DOHH2 (cell line): ENCODE results near the gene IGDCC3.

Experiments used
- H3F3A ChIP-seq: fragments of 200-600 bp; sonication (generic), shearing (Covaris generic); 2 replicates; pipeline ENCODE4 v1.6.0; 2016; ENCODE audit warnings: antibody characterized with exemption, mild to moderate bottlenecking; ENCODE audit not compliant: control insufficient read depth, insufficient read depth
- H3K27ac ChIP-seq: fragments of 200-600 bp; sonication (generic); 2 replicates; pipeline ENCODE4 v1.5.1; 2014; ENCODE audit warnings: low read depth, mild to moderate bottlenecking, low read length, moderate library complexity
- H3K27me3 ChIP-seq: fragments of 200-600 bp; sonication (generic); 2 replicates; pipeline ENCODE4 v1.6.1; 2014; ENCODE audit warnings: mild to moderate bottlenecking, low read length, mixed read lengths; ENCODE audit not compliant: control insufficient read depth
- H3K36me3 ChIP-seq: fragments of 200-600 bp; sonication (generic); 2 replicates; pipeline ENCODE4 v1.6.1; 2014; ENCODE audit warnings: mild to moderate bottlenecking, low read length, moderate library complexity, mixed read lengths; ENCODE audit not compliant: control insufficient read depth
- H3K4me1 ChIP-seq: fragments of 200-600 bp; sonication (generic); 2 replicates; pipeline ENCODE4 v1.6.1; 2014; ENCODE audit warnings: mild to moderate bottlenecking, low read length, mixed read lengths; ENCODE audit not compliant: control insufficient read depth
- H3K4me2 ChIP-seq: fragments of 200-600 bp; sonication (generic); 2 replicates; pipeline ENCODE4 v1.6.0; 2014; ENCODE audit warnings: mild to moderate bottlenecking, low read length, moderate library complexity
- H3K4me3 ChIP-seq: fragments of 200-600 bp; sonication (generic); 2 replicates; pipeline ENCODE4 v1.5.1; 2014; ENCODE audit warnings: mild to moderate bottlenecking, low read length, mixed read lengths
- H3K79me2 ChIP-seq: fragments of 200-600 bp; sonication (generic); 2 replicates; pipeline ENCODE4 v1.6.1; 2014; ENCODE audit warnings: mild to moderate bottlenecking, low read length, mixed read lengths; ENCODE audit not compliant: control insufficient read depth
- H3K9me2 ChIP-seq: fragments of 200-600 bp; sonication (generic); replicated peaks from 2 replicates; pipeline ENCODE4 v1.6.1; 2014; ENCODE audit warnings: mild to moderate bottlenecking, low read length, mixed read lengths; ENCODE audit not compliant: control insufficient read depth
- H3K9me3 ChIP-seq: fragments of 200-600 bp; sonication (generic); 2 replicates; pipeline ENCODE4 v1.6.1; 2014; ENCODE audit warnings: antibody characterized with exemption, low read length, mixed read lengths; ENCODE audit not compliant: control insufficient read depth, insufficient read depth
- H4K20me1 ChIP-seq: fragments of 200-600 bp; sonication (generic); 2 replicates; pipeline ENCODE4 v1.6.0; 2014; ENCODE audit warnings: low read depth, mild to moderate bottlenecking, antibody characterized with exemption, low read length, moderate library complexity; ENCODE audit not compliant: control insufficient read depth, insufficient read depth
- EZH2phosphoT487 ChIP-seq: fragments of 200-600 bp; sonication (generic); IDR thresholded peaks from 2 replicates; pipeline ENCODE4 v1.6.1; 2017; ENCODE audit warnings: borderline replicate concordance, mild to moderate bottlenecking, antibody characterized with exemption, low read length, moderate library complexity, mixed read lengths
- TF ChIP-seq, protein P1 (sequence below): fragments of 200-600 bp; sonication (generic); IDR thresholded peaks from one replicate; pipeline ENCODE4 v1.5.1; 2014; ENCODE audit warnings: antibody characterized with exemption, mild to moderate bottlenecking, low read depth, low read length; ENCODE audit not compliant: poor library complexity, severe bottlenecking

IGDCC3 gene

DNA sequence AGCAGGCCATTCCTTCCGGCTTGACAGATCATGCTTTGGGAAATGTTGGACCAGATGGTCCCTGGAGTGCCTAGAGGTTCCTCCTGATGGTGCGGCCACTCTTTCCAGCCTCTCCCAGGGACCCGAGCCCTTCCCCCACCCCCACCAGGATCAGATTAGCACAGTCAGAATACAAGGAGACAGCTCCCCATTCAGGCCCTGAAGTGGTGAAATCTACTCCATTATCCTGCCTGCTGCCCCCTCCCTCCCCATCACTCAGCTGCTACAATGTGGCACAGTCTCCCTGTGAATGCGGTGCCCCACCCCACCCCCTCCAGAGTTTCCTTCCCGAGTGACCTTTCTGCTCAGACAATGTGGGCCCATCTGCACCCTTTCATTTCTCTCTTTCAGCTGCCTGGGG, 43.9 kb downstream of the IGDCC3 start:
- Histone ChIP-seq H4K20me1 (no peaks in the 10 kb centered on the region), H3K79me2 (no peaks in the 10 kb centered on the region), H3K9me2 (no peaks in the 10 kb centered on the region), H3K27ac (no peak overlapping the region), H3K9me3 (no peaks in the 10 kb centered on the region), H3K4me3 (no peak overlapping the region), H3K4me1 (peaks cover 52% of the 10 kb centered on the region), H3K4me2 (no peak overlapping the region), H3K27me3 (peaks cover 3% of the 10 kb centered on the region; the same call in 1 of the 2 replicates), H3K36me3 (no peaks in the 10 kb centered on the region), H3F3A (0 out of 2 replicates have a peak, but pooled peaks cover 5% of the 10 kb centered on the region)
- TF ChIP-seq EZH2phosphoT487: no peak
- TF ChIP-seq, protein P1, sequence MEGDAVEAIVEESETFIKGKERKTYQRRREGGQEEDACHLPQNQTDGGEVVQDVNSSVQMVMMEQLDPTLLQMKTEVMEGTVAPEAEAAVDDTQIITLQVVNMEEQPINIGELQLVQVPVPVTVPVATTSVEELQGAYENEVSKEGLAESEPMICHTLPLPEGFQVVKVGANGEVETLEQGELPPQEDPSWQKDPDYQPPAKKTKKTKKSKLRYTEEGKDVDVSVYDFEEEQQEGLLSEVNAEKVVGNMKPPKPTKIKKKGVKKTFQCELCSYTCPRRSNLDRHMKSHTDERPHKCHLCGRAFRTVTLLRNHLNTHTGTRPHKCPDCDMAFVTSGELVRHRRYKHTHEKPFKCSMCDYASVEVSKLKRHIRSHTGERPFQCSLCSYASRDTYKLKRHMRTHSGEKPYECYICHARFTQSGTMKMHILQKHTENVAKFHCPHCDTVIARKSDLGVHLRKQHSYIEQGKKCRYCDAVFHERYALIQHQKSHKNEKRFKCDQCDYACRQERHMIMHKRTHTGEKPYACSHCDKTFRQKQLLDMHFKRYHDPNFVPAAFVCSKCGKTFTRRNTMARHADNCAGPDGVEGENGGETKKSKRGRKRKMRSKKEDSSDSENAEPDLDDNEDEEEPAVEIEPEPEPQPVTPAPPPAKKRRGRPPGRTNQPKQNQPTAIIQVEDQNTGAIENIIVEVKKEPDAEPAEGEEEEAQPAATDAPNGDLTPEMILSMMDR: no peak

DNA sequence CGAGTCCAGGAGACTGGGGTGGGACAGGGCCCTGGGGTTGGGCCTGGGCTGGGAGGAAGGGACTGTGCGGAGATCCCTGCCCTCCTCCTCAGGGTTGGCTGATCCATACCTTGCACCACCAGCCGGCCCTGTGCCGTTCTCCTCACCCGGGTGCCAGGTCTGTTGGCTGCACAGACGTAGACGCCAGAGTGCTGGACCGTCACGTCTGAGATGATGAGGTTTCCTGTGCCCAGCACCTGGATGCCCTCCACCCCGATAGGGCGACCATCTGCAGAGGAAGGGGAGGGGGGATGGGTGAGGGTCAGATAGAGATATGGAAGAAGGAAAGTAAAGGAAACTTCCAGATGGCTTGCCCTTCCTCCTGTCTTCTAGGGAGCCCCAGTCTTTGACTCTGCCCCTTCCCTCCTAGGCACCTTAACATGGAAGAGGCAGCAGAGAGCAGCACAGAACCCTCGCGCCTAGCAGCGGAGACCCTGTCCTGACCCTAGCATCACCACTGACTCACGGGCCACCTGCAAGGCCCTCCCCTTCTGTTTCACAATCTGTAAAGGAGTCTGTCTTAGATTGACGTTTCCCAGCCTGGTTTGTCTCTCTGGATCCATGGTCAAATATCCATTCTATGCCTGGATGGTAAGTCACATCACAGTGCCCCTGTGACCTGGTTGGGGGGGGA, 44.5 kb downstream of the IGDCC3 start:
- H3K4me1 ChIP-seq: peaks cover 53% of the 10 kb centered on the region
- H3K9me3 ChIP-seq: no peaks in the 10 kb centered on the region
- H3K4me3 ChIP-seq: no peak overlapping the region
- no peaks in the 10 kb centered on the region for H3K9me2 ChIP-seq
- H3K4me2 ChIP-seq: no peak overlapping the region
- 0 out of 2 replicates have a peak, but pooled peaks cover 5% of the 10 kb centered on the region for H3F3A ChIP-seq
- peaks cover 3% of the 10 kb centered on the region; the same call in 1 of the 2 replicates for H3K27me3 ChIP-seq
- TF ChIP-seq, protein P1: no peak
- TF ChIP-seq EZH2phosphoT487: no peak
- no peak overlapping the region for H3K27ac ChIP-seq
- H3K79me2 ChIP-seq: no peaks in the 10 kb centered on the region
- H3K36me3 ChIP-seq: no peaks in the 10 kb centered on the region
- H4K20me1 ChIP-seq: no peaks in the 10 kb centered on the region

DNA sequence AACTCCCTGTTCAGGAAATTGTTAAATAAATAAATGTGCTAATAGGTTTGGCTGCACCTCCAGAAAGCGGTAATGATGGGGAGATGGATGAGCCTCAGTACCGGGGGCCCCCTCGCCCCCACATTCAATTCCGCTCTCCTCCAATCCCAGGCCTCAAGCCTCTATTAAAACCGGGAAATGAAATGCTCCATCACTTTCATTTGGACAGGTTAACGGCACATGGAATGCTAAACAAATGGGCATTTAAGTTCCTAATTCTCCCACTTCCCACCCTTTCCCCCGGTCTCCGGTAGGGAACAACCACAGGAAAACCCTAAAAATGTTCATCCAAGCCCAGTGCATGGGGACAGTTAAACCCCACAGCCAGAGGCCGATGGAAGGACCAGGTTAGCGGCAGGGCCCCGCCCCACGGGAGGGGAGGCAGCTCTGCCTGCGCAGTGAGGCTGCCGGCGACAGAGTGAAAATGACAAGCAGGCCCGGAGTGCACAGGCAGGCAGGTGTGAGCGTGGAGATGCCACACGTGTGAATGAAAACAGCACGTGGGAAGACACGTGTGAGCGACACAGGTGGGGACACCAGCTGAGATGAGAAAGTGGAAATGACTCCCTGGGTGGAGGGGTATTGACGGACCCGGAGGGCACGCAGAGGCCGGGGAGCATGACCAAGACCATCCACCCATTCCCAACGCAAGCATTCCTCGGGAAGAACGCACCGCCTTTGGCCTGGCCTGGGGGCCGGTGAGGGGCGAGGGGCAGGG, 45.2 kb downstream of the IGDCC3 start:
- Histone ChIP-seq H3F3A (0 out of 2 replicates have a peak, but pooled peaks cover 5% of the 10 kb centered on the region), H3K36me3 (no peaks in the 10 kb centered on the region), H3K9me2 (no peaks in the 10 kb centered on the region), H3K4me2 (no peak overlapping the region), H4K20me1 (no peaks in the 10 kb centered on the region), H3K9me3 (no peaks in the 10 kb centered on the region), H3K79me2 (no peaks in the 10 kb centered on the region), H3K4me1 (peaks cover 53% of the 10 kb centered on the region), H3K4me3 (no peak overlapping the region), H3K27ac (no peak overlapping the region), H3K27me3 (peaks cover 3% of the 10 kb centered on the region; the same call in 1 of the 2 replicates)
- no peak for TF ChIP-seq EZH2phosphoT487
- TF ChIP-seq, protein P1: no peak
